Cerebellar nuclear complex (tissue), 1 donor: ENCODE data around the gene PLA2G4D.

Experiments used
- DNase-seq, 2 experiments: peaks; one replicate each; lab custom pipeline; 2025; lab: John Stamatoyannopoulos, UW

The PLA2G4D gene, protein sequence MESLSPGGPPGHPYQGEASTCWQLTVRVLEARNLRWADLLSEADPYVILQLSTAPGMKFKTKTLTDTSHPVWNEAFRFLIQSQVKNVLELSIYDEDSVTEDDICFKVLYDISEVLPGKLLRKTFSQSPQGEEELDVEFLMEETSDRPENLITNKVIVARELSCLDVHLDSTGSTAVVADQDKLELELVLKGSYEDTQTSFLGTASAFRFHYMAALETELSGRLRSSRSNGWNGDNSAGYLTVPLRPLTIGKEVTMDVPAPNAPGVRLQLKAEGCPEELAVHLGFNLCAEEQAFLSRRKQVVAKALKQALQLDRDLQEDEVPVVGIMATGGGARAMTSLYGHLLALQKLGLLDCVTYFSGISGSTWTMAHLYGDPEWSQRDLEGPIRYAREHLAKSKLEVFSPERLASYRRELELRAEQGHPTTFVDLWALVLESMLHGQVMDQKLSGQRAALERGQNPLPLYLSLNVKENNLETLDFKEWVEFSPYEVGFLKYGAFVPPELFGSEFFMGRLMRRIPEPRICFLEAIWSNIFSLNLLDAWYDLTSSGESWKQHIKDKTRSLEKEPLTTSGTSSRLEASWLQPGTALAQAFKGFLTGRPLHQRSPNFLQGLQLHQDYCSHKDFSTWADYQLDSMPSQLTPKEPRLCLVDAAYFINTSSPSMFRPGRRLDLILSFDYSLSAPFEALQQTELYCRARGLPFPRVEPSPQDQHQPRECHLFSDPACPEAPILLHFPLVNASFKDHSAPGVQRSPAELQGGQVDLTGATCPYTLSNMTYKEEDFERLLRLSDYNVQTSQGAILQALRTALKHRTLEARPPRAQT

DNA sequence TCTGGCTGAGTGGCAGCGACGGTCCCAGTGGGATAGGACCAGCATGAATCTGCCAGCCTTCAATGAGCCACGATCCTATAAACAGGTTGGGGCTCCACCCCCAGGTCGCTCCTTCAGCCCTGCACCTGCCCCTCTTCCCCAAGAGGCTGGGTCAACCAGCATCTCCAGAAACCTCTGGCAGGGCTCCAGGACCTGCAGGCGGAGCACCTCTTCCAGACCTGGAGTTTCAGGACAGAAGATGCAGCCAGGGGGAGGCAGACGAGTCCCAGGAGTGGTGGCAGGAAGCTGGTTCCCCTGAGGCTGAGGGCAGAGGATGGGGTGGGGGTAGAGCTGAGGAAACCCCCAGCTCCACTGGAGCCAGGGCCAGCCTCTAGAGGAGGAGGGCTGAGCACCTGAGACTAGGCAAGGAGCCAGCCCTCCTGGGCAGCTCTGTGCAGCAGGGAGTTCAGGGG, at the start of gene PLA2G4D:
TSS of gene PLA2G4D (minus strand) at position 51 of the 452 bp plus-strand sequence. CDS start 103 bp downstream, outside the sequence.
- DNase-seq: no peak

DNA sequence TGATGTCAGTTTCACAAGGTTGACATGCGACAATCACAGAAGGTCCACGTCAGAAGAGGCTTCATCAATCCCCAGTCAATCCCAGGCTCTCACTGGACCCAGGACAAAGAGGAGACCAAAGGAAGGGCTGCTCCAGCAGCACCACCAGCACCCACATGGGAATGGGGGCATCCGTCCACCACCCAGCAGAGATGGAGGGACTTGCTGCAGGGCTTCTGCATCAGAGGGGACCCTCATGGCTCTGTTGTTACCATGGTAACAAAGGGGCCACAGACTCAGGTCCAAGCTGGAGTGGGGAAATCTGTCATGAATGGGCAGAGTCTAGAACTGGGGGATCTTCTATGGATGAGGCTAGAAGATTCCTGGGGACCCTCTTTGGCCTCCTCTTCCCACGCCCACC, 49.0 kb upstream of the PLA2G4D start:
- no peak for DNase-seq

DNA sequence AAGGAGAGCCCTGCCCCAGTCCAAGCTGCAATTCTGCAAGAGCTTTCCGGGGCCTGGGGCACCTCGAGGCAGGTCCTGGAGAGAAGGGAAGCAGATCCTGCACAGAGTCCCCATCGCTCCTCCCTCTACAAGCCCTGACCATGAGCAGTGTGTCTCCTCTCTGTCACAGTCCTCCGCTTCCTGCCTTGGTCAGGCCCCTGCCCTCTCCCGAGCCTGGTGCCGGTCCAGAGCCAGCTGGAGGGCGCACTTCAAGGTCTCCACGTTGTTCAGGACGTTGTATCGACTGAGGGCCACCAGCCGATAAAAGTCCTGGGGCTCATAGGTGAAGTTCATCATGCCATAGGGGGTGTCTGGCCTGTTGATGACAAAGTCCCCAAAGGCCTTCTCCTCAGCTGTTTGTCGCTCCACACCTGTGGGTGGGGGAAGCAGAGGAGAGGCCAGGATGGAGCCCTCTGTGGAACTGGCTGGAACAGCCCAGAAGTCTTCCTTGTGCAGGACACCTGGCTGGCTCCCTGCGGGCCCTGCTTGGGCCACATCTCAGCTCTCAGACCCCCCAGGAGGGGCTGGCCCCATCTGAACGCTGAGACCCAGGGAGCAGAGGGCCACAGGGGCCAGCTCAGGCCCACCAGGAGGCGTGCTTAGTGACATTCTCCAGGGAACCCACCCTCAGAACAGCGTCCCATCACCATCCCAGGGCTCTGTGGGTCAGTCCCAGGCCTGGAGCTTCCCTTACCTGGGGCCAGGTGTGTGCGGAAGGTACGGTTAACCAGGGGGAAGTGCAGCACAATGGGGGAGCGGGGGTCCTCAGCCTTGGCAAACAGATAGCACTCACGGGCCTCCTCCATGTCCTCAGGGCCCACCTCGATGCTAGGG, 47.7 kb upstream of the PLA2G4D start:
- no peak for DNase-seq

DNA sequence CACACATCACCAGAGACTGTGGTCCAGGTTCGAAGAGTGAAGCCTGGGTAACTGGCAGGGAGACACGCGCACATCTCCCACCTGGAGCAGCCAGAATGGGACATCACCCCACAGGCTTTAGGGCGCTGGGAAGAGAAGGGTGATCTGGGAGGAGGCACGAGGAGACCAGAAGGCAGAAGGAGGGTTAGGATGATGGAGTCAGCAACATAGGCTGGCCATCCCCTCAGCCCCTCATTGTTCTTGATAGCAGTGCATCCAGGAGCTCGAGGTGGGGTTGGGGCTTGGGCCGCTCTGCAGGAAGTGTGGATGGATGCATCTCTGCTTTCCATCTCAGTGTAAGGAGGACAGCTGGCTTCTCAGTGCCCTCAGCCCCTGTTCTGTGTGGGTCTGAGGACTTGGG, 46.9 kb upstream of the PLA2G4D start:
- no peak for DNase-seq

DNA sequence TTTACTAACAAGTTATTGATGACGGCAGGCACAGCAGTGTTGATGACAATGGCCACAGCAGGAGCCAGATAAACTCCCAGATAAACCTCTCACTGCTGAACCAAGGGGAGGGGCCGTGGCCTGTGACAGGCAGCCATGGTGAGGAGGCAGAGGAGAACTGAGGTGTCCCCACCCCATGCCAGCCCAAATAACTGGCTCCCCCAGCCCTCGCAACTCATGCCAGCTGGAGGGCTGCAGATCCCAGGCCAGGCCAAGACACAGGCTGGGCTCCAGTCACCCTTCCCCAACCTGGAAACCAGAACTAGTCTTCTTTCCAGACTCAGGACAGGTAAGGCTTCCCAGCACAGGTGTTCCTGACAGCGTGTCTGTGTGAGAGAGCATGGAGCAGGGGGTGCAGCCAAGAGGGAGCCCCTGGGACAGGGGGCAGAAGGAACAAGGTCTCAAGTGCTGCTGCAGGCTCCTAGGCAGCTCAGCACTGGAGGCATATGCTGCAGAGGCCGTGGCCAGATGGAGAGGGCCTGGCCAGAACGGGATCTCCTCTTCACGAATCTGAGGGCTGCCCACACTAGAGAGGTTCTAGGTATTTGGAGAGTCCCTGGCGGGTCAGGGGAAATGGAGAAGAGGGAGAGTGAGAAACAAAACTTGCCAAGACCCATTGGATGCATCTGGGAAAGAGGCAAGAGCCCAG, 46.2 kb upstream of the PLA2G4D start:
- DNase-seq: no peak

DNA sequence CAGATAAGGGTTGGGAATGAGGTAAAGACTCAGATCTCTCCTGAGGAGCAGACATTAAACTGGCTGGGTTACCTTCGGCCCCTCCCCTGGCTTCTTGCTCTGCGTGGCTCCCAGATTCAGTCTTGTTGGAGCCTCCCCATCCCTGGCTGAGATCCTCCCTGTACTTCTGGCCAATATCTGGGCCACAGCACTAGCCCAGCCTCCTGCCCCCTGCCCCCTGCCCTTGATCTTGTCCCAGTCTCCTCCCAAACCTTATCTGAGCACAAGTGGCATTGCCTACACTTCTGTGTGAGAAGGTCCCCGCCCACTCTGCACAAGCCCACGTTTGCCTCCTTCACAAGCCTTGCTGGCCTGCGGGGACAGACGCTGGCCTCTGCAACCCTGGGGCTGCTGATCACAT, 45.2 kb upstream of the PLA2G4D start:
- DNase-seq: no peak

DNA sequence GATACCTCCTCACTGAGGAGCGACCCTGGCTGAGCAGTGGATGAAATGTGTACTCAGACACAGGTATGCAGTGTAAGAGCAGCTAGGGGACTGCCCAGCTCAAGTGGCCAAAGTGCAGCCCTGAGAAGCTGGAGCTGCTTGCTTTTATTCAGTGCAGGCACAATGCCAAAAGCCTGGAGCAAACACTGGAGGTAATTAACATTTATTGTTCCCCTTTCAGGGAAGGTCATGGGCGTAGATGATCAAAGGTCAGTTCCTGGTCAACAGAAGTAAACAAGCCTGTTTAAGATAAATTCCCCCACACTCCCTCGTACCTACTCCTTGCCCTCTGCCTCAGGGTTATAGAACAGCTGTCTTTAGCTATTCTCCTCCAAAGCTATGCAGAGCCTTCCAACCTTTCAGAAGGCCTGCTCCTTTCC, 44.6 kb upstream of the PLA2G4D start:
- DNase-seq: no peak

DNA sequence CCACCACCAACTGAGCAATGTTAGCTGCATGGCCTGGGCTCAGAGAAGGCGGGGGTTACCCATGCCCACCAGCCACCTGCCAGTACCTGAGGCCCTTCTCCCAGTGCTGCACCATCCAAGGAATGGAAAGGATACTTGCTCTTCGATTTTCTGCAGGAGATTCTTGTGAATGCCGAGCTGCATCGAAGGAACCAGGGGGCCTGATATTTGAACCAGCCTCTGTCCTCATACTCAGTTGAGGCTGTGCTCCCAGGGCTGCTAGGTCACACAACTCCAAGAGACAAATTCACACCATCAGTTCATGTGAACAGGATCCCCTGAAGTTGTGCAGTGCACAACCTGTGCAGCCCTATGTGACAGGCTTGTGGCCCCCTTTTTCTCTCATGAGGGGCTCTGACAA, 44.0 kb upstream of the PLA2G4D start:
- DNase-seq: no peak

DNA sequence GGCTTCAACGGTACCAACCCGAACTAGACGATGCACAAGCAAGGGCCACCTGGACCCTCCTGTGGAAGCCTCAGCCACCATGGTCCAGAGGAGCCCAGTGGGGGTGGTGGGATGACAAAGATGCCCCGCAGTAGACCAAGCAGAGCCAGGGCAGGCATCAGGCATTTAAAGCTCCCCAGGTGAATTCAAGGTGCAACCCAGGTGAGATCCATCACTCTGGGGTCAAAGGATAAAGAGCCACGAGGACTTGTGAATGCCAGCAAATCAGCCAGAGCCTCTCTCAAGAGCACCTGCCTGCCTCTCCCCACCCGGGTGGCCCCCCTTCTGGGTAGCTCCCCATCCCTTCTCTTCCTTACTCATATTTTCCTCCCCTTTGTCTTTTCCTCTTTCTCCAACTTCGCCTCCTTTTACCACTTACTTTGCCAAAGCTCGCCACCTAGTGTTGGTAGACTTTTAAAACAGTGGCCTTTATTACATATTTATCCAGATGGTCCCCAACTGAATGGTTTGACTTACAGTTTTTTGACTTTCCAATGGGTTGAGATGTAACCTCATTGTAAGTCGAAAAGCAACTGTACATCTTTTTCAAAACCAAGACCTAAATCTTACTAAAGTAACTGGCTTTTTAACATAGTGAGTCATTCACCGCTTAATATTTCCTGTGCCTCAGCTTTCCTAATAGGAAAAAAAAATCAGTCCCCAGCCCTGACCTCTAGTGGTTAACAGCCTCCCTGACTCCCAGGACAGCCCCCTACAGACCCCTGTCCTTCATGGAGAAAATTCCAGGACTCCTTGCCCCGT, 43.3 kb upstream of the PLA2G4D start:
- no peak for DNase-seq

DNA sequence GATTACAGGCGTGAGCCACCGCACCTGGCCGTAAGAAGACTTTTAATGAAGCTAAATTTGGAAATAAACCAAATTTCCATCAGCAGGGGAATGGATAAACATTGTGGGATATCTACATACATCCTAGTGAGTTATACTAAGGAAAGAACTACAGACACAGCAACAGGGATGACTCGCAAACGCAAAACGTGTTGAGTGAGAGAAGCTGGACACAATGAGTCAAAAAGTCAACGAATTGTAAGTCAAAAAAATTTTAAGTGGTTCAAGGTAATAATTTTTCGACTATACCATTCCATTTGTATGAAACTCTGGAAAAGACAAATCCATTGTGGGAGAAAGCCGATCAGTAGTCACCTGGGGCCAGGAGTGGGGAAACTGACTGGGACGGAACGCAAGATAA, 42.2 kb upstream of the PLA2G4D start:
- no peak for DNase-seq

DNA sequence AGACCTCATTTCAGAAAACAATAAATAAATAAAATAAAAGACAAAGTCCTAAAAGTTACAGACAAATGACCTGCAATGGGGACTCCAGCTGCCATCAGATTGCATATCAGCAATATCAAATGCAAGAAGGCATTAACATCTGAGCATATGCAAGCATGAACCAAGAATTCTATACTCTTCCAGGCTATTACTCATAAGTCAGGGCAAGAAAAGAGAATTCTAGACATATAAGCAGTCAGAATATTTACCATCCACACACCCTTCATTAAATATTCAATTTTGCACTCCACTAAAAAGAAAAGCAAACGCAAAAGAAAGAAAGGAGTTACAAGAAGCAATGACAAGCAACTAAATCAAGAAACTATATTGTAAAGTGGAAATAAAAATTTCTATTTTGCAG, 41.0 kb upstream of the PLA2G4D start:
- no peak for DNase-seq

DNA sequence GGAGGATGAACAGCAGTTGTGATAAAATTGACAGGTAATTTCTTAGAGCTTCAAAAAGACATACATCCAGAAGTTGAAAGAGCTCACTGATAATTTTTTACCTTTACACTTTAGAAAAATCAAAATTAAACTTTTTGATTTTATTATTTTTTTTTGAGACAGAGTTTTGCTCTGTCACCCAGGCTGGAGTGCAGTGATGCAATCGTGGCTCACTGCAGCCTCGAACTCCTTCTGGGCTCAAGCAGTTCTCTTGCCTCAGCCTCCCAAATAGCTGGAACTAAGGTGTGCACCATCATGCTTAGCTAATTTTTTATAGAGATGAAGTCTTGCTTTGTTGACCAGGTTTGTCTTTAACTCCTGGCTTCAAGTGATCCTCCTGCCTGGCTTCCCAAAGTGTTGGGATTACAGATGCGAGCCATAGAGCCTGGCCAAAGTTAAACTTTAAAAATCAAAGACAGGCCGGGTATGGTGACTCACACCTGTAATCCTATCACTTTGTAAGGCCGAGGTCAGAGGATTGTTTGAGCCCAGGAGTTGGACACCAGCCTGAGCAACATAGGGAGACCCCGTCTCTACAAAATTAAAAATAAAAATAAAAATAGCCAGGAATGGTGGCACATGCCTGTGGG, 40.4 kb upstream of the PLA2G4D start:
- DNase-seq: no peak

DNA sequence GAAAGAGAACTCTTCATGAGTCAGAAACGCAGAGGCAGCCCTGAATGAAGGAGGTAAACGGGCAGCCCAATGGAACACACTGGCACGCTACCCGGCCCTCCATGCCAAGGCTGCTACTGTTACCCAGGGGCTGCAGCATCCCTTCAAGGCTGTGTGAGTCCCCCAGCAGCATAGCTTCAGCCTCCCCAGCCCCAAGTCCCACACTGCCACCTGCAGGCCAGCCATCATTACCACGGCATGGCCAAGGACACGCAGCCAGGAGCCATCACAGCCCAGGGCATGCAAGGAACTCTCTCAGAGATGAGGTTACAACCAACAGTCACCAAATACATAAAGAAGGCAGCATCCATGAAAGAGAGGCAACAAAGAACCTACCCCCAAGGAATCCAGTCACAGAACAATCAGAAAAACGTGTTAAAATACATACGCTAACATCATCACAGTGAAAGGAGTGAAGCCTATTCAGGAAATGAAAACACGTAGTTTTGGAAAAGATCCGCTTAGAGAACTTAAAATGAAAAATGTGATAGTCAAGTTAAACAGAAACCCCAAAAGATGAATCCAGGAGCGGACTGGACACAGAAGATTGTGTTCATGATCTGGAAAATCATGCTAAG, 39.6 kb upstream of the PLA2G4D start:
- DNase-seq: no peak

DNA sequence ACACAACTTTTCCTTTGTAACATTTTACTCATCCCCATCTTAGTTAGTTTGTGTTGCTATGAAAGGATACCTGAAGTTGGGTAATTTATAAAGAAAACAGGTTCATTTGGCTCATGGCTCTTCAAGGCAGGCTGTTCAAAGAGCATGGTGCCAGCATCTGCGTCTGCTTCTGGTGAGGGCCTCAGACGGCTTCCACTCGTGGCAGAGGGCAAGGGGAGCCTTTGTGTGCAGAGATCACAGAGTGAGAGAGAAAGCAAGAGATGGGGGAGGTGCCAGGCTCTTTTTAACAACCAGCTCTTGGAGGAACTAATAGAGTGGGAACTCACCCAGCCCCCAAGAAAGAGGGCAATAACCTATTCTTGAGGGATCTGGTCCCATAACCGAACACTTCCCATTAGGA, 39.0 kb upstream of the PLA2G4D start:
- DNase-seq: no peak

DNA sequence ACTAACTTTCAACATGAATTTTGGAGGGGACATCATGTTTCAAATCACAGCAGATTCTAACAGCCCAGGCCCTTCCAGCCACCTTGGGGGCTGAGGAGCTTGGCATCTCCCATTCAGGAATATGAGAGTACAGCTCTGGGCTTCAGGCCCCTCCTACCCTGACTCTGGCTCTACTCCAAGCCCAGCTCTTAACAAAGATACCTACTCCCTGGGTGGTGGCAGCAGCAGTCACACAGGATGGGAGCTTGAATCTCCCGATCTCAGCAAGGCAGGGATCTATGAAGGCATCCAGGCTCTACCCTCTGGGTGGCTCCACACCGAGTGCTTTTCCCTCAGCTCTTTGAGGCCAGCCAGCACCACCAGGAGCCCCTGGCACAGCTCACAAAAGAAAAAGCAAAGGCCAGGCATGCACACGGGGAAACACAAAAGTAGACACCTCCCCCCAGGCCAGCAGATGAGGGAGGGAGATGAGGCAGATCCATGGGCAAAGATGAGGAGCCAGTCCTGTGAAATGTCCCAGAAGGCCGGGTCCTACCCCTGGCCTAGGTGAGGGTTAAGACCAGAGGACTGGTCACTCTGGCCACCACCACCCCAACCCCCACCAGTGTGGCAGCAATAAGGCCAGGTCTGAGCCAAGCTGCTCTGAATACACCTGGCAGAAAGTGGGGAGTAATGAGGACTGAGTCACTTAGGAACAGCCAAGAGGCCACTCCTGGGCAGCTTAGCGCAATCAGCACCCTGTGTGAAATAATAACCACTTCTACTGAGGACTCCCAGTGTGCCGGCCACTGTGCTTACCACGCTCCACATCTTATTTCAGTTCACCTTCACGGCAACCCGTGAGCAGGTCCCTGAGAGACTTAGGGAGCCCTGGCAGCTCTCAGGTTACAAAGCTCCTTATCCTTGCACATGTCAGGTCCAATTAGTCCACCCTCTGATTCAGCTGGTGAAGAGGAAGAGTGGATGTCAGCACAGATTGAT, 37.8 kb upstream of the PLA2G4D start:
- no peak for DNase-seq

DNA sequence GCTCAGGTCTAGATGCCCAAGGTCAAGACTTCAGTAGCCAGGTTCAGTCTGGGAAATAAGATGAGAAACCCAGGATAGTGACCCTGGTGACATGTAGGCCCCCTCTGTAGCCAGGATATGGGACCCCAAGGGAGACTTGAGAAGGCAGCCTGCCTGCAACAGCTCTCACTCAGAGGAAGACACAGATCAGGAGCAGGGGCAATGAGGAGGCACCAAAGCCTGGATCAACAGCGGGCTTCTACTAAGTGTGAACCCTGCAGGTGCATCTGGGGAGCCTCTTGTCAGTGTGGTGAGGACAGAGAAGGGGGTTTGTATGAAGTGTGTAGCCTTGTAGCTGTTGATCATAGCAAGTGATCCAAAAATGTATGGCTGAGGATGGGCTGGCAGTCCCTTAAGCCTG, 36.6 kb upstream of the PLA2G4D start:
- DNase-seq: no peak

DNA sequence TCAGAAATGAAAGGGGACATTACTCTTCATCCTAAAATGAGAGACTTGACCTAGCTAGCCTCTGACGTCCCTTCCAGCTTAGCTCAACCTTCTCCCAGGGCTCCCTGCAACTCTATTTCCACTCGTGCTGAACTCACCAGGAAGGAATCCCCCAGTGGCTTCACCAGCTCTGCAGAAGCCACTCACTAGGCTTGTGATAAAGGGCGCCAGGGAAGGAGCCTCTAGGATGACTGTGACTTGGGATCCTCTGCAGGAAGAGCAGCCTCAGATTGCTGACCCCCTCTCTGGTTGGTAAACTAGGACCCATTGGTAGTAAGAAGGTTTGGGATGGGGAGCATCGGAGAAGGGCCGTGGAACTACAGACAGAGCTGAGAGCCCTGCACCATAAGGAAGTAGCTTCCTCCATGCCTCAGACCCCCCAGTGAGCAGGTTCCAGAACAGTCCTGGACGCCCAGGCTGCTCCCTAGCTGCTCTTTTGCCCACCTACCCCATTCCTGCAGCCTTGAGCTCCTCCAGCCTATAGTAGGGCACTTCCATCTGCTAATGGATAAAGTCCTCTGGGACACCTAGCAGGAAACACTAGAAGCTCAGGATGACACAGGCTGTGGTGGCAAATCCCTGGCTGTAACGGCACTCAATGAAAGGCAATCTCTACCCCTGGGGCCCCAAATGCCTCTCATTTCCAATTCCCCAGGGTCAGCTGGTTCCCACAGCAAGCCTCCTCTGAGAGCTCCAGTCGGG, 36.1 kb upstream of the PLA2G4D start:
- DNase-seq: no peak

DNA sequence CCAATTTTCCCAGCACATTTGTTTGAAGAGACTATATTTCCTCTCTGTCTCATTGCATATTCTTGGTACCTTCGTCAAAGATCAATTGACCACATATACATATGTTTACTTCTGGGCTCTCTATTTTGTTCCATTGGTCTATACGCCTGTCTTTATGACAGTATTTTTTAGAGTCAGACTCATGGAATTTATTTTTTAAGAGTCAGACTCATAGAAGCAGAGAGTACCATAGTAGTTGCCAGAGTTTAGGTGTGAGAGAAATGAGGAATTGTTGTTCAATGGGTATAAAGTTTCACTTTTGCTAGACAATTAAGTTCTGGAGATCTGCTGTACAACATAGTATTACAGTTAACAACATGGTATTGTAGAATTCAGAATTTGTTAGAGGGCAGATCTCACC, 35.0 kb upstream of the PLA2G4D start:
- no peak for DNase-seq
